PC-9 (cell line): ENCODE measurements around the gene SNCAIP. TPM values are rescaled to one million over a fixed set of nuclear protein-coding genes. Genes with fewer than 3 reads are reported as not detected.

Experiments used
- BruUV-seq: library from RNA; stranded (reverse); fragments of 400-500 nt; replicated peaks from 2 replicates; lab custom pipeline; 2021; lab: Mats Ljungman, UMichigan
- CTCF ChIA-PET: fragments of 300-600 bp; sonication (Branson Sonifier 250); formaldehyde crosslinking; loops from one replicate; lab custom pipeline; 2022; ENCODE audit warnings: antibody characterized with exemption; lab: Charles Lee
- POLR2A ChIA-PET: fragments of 300-600 bp; sonication (Branson Sonifier 250); formaldehyde crosslinking; loops from one replicate; lab custom pipeline; 2022; ENCODE audit warnings: antibody characterized with exemption; ENCODE audit not compliant: unreplicated experiment; lab: Charles Lee
- DNase-seq, 2 experiments: peaks; one replicate each; pipeline versions ENCODE4 v3.0.0 to v3.0.0-alpha.2; 2015 to 2022; ENCODE audit warnings: mixed read lengths in 1 of 2
- H2AFZ ChIP-seq: fragments of 200-600 bp; sonication (generic); 2 replicates; pipeline ENCODE4 v1.8.1; 2017; ENCODE audit warnings: antibody characterized with exemption
- H3F3A ChIP-seq: fragments of 200-600 bp; sonication (generic); 2 replicates; pipeline ENCODE4 v1.8.1; 2017; ENCODE audit warnings: antibody characterized with exemption, mild to moderate bottlenecking, low read depth; ENCODE audit not compliant: insufficient read depth
- H3K27ac ChIP-seq: fragments of 200-600 bp; sonication (generic); 2 replicates; pipeline ENCODE4 v1.6.1; 2016; ENCODE audit warnings: mixed run types
- H3K27me3 ChIP-seq: fragments of 200-600 bp; sonication (generic); 2 replicates; pipeline ENCODE4 v1.6.1; 2016; ENCODE audit warnings: low read depth, mixed run types; ENCODE audit not compliant: insufficient read depth
- H3K36me3 ChIP-seq: fragments of 200-600 bp; sonication (generic); 2 replicates; pipeline ENCODE4 v1.6.1; 2016; ENCODE audit warnings: low read depth, mixed run types
- H3K4me1 ChIP-seq: fragments of 200-600 bp; sonication (generic); replicated peaks from 2 replicates; pipeline ENCODE4 v1.6.1; 2016; ENCODE audit warnings: mixed run types; ENCODE audit not compliant: insufficient read depth
- H3K4me2 ChIP-seq: fragments of 200-600 bp; sonication (generic); 2 replicates; pipeline ENCODE4 v1.6.1; 2017; ENCODE audit warnings: mixed run types
- H3K4me3 ChIP-seq: fragments of 200-600 bp; sonication (generic); 2 replicates; pipeline ENCODE4 v1.6.1; 2016; ENCODE audit warnings: mixed run types
- H3K79me2 ChIP-seq: fragments of 200-600 bp; sonication (generic); 2 replicates; pipeline ENCODE4 v1.6.1; 2017; ENCODE audit warnings: low read depth, mixed run types
- H3K9me2 ChIP-seq: fragments of 200-600 bp; sonication (generic); 2 replicates; pipeline ENCODE4 v1.8.1; 2017; ENCODE audit warnings: mild to moderate bottlenecking; ENCODE audit not compliant: insufficient read depth
- H3K9me3 ChIP-seq: fragments of 200-600 bp; sonication (generic); 2 replicates; pipeline ENCODE4 v1.8.1; 2016; ENCODE audit warnings: low read depth; ENCODE audit not compliant: insufficient read depth
- H4K20me1 ChIP-seq: fragments of 200-600 bp; sonication (generic); 2 replicates; pipeline ENCODE4 v1.8.1; 2017; ENCODE audit not compliant: insufficient read depth
- EZH2 ChIP-seq: fragments of 200-600 bp; sonication (generic); IDR thresholded peaks from 2 replicates; pipeline ENCODE4 v1.8.0; 2017; ENCODE audit warnings: antibody characterized with exemption, low read depth
- intact Hi-C: fragments of 100-400 bp; cut with micrococcal nuclease; formaldehyde crosslinking; loops from one replicate; pipeline ENCODE4 v1.10.0; 2022; ENCODE audit not compliant: unreplicated experiment
- total RNA-seq: library from RNA; stranded (reverse); gene quantifications from 2 replicates; pipeline ENCODE4 v1.2.3, GENCODE V29; 2021
- TF ChIP-seq, protein P1 (sequence below): fragments of 200-600 bp; sonication (generic); conservative IDR thresholded peaks from 2 replicates; pipeline ENCODE4 v1.6.1; 2017; ENCODE audit warnings: mixed run types, antibody characterized with exemption, mild to moderate bottlenecking, moderate library complexity

SNCAIP gene
- total RNA-seq, 1 experiment from 2014 or later = not detected

DNA sequence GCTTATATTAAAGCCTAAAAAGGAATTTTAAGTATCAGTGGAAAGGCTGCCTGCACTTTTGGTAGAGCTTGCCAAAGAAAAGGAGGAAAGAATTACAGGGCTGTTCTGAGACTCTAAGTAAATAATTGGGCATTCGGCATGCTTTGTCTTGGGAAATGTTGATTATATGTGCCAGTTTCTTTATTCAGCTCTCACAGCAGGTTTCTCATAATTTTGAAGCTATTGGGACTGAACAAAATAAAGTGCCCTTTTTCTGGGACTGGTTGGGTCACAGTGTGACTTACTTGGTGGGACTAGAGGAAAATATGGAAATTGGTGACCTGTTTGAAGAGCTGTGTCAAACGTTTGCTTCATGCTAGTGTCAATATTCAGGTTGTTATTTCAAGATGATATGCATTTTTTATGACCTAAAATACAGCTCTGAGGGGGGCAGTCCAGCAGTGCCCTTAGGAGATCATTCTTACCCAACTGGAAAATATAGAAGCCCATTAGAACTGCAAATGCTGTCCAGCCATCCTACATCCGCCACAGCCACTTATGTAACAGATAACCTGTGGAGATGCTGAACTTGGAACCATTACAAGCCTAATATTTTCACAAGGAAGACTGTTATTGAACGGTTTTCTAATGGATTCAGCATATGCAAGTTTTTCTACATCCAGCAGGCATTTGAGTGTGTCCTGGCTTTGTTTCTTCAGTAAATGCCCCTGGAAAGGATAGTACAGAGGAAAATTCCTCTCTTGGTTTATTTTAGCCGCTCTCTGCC lies 122.4 kb downstream of the SNCAIP start:
- H4K20me1 ChIP-seq = no peaks in the 10 kb centered on the region
- no peak for DNase-seq
- ChIA-PET CTCF (no interaction called here), POLR2A (no interaction called here)
- no peak for TF ChIP-seq EZH2
- TF ChIP-seq, protein P1, sequence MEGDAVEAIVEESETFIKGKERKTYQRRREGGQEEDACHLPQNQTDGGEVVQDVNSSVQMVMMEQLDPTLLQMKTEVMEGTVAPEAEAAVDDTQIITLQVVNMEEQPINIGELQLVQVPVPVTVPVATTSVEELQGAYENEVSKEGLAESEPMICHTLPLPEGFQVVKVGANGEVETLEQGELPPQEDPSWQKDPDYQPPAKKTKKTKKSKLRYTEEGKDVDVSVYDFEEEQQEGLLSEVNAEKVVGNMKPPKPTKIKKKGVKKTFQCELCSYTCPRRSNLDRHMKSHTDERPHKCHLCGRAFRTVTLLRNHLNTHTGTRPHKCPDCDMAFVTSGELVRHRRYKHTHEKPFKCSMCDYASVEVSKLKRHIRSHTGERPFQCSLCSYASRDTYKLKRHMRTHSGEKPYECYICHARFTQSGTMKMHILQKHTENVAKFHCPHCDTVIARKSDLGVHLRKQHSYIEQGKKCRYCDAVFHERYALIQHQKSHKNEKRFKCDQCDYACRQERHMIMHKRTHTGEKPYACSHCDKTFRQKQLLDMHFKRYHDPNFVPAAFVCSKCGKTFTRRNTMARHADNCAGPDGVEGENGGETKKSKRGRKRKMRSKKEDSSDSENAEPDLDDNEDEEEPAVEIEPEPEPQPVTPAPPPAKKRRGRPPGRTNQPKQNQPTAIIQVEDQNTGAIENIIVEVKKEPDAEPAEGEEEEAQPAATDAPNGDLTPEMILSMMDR = no peak
- no peak overlapping the region for H3K27ac ChIP-seq
- intact Hi-C loops = no loop called here
- H3K4me3 ChIP-seq = no peak overlapping the region
- H3K9me3 ChIP-seq = no peaks in the 10 kb centered on the region
- no peaks in the 10 kb centered on the region for H3K9me2 ChIP-seq
- H3K4me1 ChIP-seq = no peaks in the 10 kb centered on the region
- no peak overlapping the region for H2AFZ ChIP-seq
- H3F3A ChIP-seq = no peaks in the 10 kb centered on the region
- H3K79me2 ChIP-seq = no peaks in the 10 kb centered on the region
- BruUV-seq = no TSS peak
- H3K27me3 ChIP-seq = no peaks in the 10 kb centered on the region
- no peaks in the 10 kb centered on the region for H3K36me3 ChIP-seq
- no peak overlapping the region for H3K4me2 ChIP-seq

DNA sequence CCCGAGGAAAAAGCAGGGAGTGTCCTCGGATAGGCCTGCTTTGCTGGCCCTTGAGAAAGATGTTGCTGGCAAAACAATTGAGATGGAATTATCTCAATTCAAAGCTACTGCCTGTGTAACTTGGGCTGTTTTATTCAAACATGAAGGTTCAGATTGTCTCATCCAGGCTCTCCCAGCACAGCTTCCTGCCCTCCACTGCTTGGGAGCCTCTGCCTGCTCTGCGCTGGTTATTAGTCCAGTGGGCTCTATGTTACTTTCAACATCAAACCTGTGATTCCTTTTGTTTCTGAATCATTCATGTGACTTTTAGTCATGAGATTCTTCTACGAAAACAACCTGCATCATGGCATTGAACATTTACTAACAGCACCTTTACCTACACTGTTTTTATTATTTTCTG lies 123.2 kb downstream of the SNCAIP start:
- Histone ChIP-seq H3K36me3 (no peaks in the 10 kb centered on the region), H2AFZ (no peak overlapping the region), H3K4me2 (no peak overlapping the region), H4K20me1 (no peaks in the 10 kb centered on the region), H3K27ac (no peak overlapping the region), H3F3A (no peaks in the 10 kb centered on the region), H3K27me3 (no peaks in the 10 kb centered on the region), H3K4me1 (no peaks in the 10 kb centered on the region), H3K9me2 (no peaks in the 10 kb centered on the region), H3K4me3 (no peak overlapping the region), H3K9me3 (no peaks in the 10 kb centered on the region), H3K79me2 (no peaks in the 10 kb centered on the region)
- no TSS peak for BruUV-seq
- ChIA-PET POLR2A (no interaction called here), CTCF (no interaction called here)
- TF ChIP-seq, protein P1 = no peak
- no peak for TF ChIP-seq EZH2
- intact Hi-C loops = no loop called here
- DNase-seq = no peak

DNA sequence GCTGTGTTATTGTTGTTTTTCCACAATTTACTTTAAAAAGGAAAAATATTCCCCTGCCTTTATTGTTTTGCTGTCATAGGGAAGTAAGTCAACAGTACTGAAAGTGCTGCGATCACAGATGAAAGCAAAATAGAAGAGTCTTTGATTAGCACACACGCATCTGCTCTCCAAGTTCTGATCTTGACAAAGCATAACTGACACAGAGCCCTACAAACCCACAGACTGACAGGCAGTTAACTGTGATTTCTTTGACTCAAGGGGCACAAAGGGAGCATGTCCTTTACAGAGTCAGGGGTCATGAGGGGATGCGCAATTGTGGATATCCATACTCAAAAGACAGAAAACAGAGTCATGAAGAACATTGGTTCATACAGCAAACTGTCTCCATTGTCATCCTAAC lies 123.7 kb downstream of the SNCAIP start:
- no peaks in the 10 kb centered on the region for H4K20me1 ChIP-seq
- no peak for TF ChIP-seq EZH2
- TF ChIP-seq, protein P1 = no peak

More for the DNA sequence above, 123.7 kb downstream of the SNCAIP start:
- Histone ChIP-seq H3K9me2 (no peaks in the 10 kb centered on the region), H3K4me3 (no peak overlapping the region), H3K36me3 (no peaks in the 10 kb centered on the region), H3K4me2 (no peak overlapping the region), H2AFZ (no peak overlapping the region), H3K79me2 (no peaks in the 10 kb centered on the region), H3K27me3 (no peaks in the 10 kb centered on the region), H3F3A (no peaks in the 10 kb centered on the region), H3K4me1 (no peaks in the 10 kb centered on the region), H3K9me3 (no peaks in the 10 kb centered on the region), H3K27ac (no peak overlapping the region)
- no peak for DNase-seq
- intact Hi-C loops = no loop called here
- CTCF ChIA-PET = no interaction called here
- POLR2A ChIA-PET = no interaction called here
- no TSS peak for BruUV-seq
